ENCODE data around the gene RB1. TPM values are rescaled to one million over a fixed set of nuclear protein-coding genes. Genes with fewer than 3 reads are reported as not detected.

Gene RB1
- total RNA-seq, 1 experiment from 2014 or later, result 18.8 TPM

DNA sequence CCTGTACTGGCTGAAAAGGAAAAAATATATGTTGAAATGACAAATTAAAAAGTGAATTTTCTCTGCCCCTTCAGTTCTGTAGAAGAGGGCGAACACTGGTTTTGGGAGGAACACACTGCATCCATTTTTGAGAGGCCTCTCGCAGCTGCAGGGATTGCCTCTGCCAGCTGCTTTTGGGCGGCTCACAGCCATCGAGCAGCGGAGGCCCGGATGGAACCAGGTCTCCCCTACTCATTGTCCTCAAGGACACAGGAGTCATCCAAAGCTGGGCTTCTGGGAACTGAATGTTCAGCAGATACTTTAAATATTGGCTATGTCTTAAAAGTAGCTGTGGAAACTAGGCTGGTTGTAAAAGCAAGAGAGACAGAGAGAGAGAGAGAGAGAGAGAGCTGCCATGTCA, 212.2 kb downstream of the RB1 start:
- no peak for ATAC-seq
- CTCF ChIA-PET, result interaction anchor here (1.3 kb wide), 1 partner anchor 10 kb away, joined by 3 read pairs; no protein-coding TSS in a partner anchor
- H3K27ac Mint-ChIP-seq, result no peak overlapping the region

DNA sequence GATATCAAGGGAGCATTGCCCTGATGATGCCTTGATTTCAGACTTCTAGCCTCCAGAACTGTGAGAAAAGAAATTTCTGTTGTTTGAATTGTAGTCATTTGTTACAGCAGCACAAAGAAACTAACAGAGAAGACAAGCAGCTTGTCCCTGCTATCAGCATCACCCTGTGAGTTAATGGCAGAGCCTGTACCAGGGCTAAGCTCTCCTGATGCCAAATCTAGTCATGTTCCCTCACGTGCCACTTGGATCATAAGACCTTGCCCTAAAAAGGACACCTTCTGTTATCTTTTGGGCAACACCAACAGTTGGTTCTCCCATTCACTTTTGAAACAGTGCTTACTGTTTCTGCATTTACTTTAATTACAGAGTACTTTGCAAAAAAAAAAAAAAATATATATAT, 214.5 kb downstream of the RB1 start:
- H3K9me3 Mint-ChIP-seq, result no peaks in the 10 kb centered on the region
- no peak for ATAC-seq
- TF ChIP-seq AR (CRISPR knock-in tag; IDR thresholded peaks at IDR 0.05) (no peak), RELA (CRISPR knock-in tag; IDR thresholded peaks at IDR 0.05; ENCODE audit: borderline replicate concordance) (no peak), IRF2 (CRISPR knock-in tag; IDR thresholded peaks at IDR 0.05; ENCODE audit: borderline replicate concordance, low read depth) (no peak), EMX1 (CRISPR knock-in tag; IDR thresholded peaks at IDR 0.05) (no peak), FOXK1 (CRISPR knock-in tag; IDR thresholded peaks at IDR 0.05) (no peak), NR2C2 (CRISPR knock-in tag; IDR thresholded peaks at IDR 0.05) (no peak), GABPB1 (CRISPR knock-in tag; IDR thresholded peaks at IDR 0.05) (no peak), TEAD4 (CRISPR knock-in tag; IDR thresholded peaks at IDR 0.05) (no peak), GTF2I (CRISPR knock-in tag; conservative IDR thresholded peaks at IDR 0.05) (no peak), ZNF423 (CRISPR knock-in tag; IDR thresholded peaks at IDR 0.05) (no peak), JUN (CRISPR knock-in tag; IDR thresholded peaks at IDR 0.05) (no peak), ZNF281 (CRISPR knock-in tag; IDR thresholded peaks at IDR 0.05) (no peak), NFYB (CRISPR knock-in tag; conservative IDR thresholded peaks at IDR 0.05; ENCODE audit: low read depth) (no peak), NR1H2 (CRISPR knock-in tag; IDR thresholded peaks at IDR 0.05) (no peak), CREB1 (CRISPR knock-in tag; IDR thresholded peaks at IDR 0.05) (no peak), HMGA2 (CRISPR knock-in tag; IDR thresholded peaks at IDR 0.05) (no peak), TCF7 (CRISPR knock-in tag; IDR thresholded peaks at IDR 0.05; ENCODE audit: low read depth) (no peak)
- TF ChIP-seq, protein P1, sequence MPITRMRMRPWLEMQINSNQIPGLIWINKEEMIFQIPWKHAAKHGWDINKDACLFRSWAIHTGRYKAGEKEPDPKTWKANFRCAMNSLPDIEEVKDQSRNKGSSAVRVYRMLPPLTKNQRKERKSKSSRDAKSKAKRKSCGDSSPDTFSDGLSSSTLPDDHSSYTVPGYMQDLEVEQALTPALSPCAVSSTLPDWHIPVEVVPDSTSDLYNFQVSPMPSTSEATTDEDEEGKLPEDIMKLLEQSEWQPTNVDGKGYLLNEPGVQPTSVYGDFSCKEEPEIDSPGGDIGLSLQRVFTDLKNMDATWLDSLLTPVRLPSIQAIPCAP (CRISPR knock-in tag; IDR thresholded peaks at IDR 0.05), result no peak
- TF ChIP-seq, protein P2, sequence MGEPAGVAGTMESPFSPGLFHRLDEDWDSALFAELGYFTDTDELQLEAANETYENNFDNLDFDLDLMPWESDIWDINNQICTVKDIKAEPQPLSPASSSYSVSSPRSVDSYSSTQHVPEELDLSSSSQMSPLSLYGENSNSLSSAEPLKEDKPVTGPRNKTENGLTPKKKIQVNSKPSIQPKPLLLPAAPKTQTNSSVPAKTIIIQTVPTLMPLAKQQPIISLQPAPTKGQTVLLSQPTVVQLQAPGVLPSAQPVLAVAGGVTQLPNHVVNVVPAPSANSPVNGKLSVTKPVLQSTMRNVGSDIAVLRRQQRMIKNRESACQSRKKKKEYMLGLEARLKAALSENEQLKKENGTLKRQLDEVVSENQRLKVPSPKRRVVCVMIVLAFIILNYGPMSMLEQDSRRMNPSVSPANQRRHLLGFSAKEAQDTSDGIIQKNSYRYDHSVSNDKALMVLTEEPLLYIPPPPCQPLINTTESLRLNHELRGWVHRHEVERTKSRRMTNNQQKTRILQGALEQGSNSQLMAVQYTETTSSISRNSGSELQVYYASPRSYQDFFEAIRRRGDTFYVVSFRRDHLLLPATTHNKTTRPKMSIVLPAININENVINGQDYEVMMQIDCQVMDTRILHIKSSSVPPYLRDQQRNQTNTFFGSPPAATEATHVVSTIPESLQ (CRISPR knock-in tag; IDR thresholded peaks at IDR 0.05), result no peak
- TF ChIP-seq, protein P3, sequence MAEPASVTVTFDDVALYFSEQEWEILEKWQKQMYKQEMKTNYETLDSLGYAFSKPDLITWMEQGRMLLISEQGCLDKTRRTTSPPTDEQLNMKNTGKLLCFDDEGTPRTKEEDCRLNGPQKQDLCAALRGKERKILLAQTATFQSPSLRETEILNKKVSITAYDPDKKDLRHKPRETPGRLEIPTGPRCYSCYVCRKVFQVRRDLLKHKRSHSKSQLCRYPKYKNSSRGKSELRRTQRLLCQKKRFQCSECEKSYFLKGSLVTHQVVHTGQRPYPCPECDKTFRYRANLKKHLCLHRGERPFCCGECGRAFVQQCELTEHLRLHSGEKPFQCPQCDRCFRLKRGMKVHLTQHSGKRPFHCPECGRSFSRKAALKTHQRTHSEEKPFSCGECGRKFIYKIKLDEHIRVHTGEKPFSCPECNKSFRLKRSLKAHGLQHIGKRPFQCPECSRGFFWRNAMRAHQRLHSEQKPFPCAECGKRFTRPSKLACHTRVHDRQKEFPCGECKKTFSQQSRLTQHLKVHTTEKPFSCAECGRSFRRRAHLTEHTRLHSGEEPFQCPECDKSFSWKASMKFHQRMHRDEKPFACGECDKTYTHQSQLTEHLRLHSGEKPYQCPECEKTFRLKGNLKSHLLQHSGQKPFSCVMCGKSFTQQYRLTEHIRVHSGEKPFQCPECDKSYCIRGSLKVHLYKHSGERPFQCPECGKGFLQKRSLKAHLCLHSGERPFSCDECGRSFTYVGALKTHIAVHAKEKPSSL (CRISPR knock-in tag; conservative IDR thresholded peaks at IDR 0.05), result no peak
- no peak for DNase-seq (ENCODE audit: low spot score)
- H3K4me3 Mint-ChIP-seq, result no peak overlapping the region
- H3K4me1 Mint-ChIP-seq, result no peaks in the 10 kb centered on the region
- CTCF ChIA-PET, result interaction anchor here (1.0 kb wide), 1 partner anchor 13 kb away, joined by 3 read pairs; no protein-coding TSS in a partner anchor
- H3K36me3 Mint-ChIP-seq, result no peaks in the 10 kb centered on the region
- no peak overlapping the region for H3K27ac Mint-ChIP-seq
- POLR2A ChIA-PET, result no interaction called here
- no peaks in the 10 kb centered on the region for H3K27me3 Mint-ChIP-seq (ENCODE audit: low read depth)

More for the DNA sequence above, 212.2 kb downstream of the RB1 start:
- Mint-ChIP-seq H3K9me3 (no peaks in the 10 kb centered on the region), H3K27me3 (ENCODE audit: low read depth) (no peaks in the 10 kb centered on the region), H3K4me3 (no peak overlapping the region), H3K4me1 (peaks cover under 1% of the 10 kb centered on the region), H3K36me3 (no peaks in the 10 kb centered on the region)
- DNase-seq (ENCODE audit: low spot score), result no peak
- POLR2A ChIA-PET, result interaction anchor here (0.7 kb wide), 1 partner anchor 55 kb away, joined by 3 read pairs; no protein-coding TSS in a partner anchor
- no peak for TF ChIP-seq OVOL2 (CRISPR knock-in tag; IDR thresholded peaks at IDR 0.05; ENCODE audit: borderline replicate concordance)
- TF ChIP-seq IRF2 (CRISPR knock-in tag; IDR thresholded peaks at IDR 0.05; ENCODE audit: borderline replicate concordance, low read depth), result no peak
- TF ChIP-seq NR3C1 (CRISPR knock-in tag; conservative IDR thresholded peaks at IDR 0.05; ENCODE audit: low read depth), result no peak
